IMR-90 (cell line): ENCODE data around the gene DNAJC12. TPM values are rescaled to one million over a fixed set of nuclear protein-coding genes. Genes with fewer than 3 reads are reported as not detected.

ENCODE experiments used
- ATAC-seq: fragments of 200-7000 bp; cut with Tn5 transposase; 2 replicates; pipeline ENCODE4 v1.9.1; 2020; ENCODE audit warnings: low read depth, mild to moderate bottlenecking, moderate library complexity
- BruUV-seq: library from RNA; stranded (reverse); fragments of 400-500 nt; replicated peaks from 2 replicates; lab custom pipeline; 2021; lab: Mats Ljungman, UMichigan
- CTCF ChIA-PET: fragments of 300-600 bp; formaldehyde crosslinking; extraction: SDS; loops from one replicate; lab custom pipeline; 2021; ENCODE audit warnings: antibody characterized with exemption; lab: Yijun Ruan, JAX
- POLR2A ChIA-PET: fragments of 300-600 bp; sonication (Branson Sonifier 250); formaldehyde crosslinking; loops from one replicate; lab custom pipeline; 2022; ENCODE audit warnings: antibody characterized with exemption; ENCODE audit not compliant: unreplicated experiment; lab: Charles Lee
- DNase-seq: peaks from one replicate; pipeline ENCODE4 v3.0.0; 2013
- H2AFZ ChIP-seq: replicated peaks from 2 replicates; pipeline ENCODE3; 2013; ENCODE audit warnings: low read length, mild to moderate bottlenecking; ENCODE audit not compliant: poor library complexity
- H2AK5ac ChIP-seq: 2 replicates; pipeline ENCODE4 v1.6.1; 2013; ENCODE audit warnings: low read depth, low read length, inconsistent platforms
- H2AK9ac ChIP-seq: replicated peaks from 2 replicates; pipeline ENCODE3; 2013; ENCODE audit warnings: mild to moderate bottlenecking, low read depth, low read length, moderate library complexity; ENCODE audit not compliant: poor library complexity
- H2BK120ac ChIP-seq: 2 replicates; pipeline ENCODE4 v1.6.1; 2013; ENCODE audit warnings: low read depth, low read length, inconsistent platforms
- H2BK15ac ChIP-seq: 3 replicates; pipeline ENCODE4 v1.6.1; 2013; ENCODE audit warnings: low read depth, low read length, inconsistent platforms
- H2BK20ac ChIP-seq: 2 replicates; pipeline ENCODE4 v1.6.1; 2013; ENCODE audit warnings: low read depth, mild to moderate bottlenecking, inconsistent platforms, low read length, moderate library complexity
- H2BK5ac ChIP-seq: 2 replicates; pipeline ENCODE4 v1.6.1; 2013; ENCODE audit warnings: mild to moderate bottlenecking, low read depth, low read length, inconsistent platforms; ENCODE audit not compliant: poor library complexity, severe bottlenecking
- H3K14ac ChIP-seq: replicated peaks from 2 replicates; pipeline ENCODE4 v1.6.1; 2013; ENCODE audit warnings: low read depth, low read length, inconsistent platforms
- H3K18ac ChIP-seq: 2 replicates; pipeline ENCODE4 v1.6.1; 2013; ENCODE audit warnings: low read depth, low read length, control low read depth
- H3K23ac ChIP-seq: 2 replicates; pipeline ENCODE4 v1.6.1; 2013; ENCODE audit warnings: low read depth, low read length, inconsistent platforms
- H3K27ac ChIP-seq: 2 replicates; pipeline ENCODE4 v1.5.1; 2013; ENCODE audit warnings: mild to moderate bottlenecking, control low read depth, low read length; ENCODE audit not compliant: insufficient read depth
- H3K27me3 ChIP-seq: 2 replicates; pipeline ENCODE4 v1.6.1; 2013; ENCODE audit warnings: low read length; ENCODE audit not compliant: control insufficient read depth, insufficient read depth
- H3K36me3 ChIP-seq: 2 replicates; pipeline ENCODE4 v1.6.1; 2013; ENCODE audit warnings: low read length, mixed read lengths; ENCODE audit not compliant: control insufficient read depth, insufficient read depth
- H3K4ac ChIP-seq: 2 replicates; pipeline ENCODE4 v1.6.1; 2013; ENCODE audit warnings: low read depth, low read length, inconsistent platforms
- H3K4me1 ChIP-seq: 2 replicates; pipeline ENCODE4 v1.6.1; 2013; ENCODE audit warnings: low read length, mixed read lengths; ENCODE audit not compliant: control insufficient read depth, insufficient read depth
- H3K4me2 ChIP-seq: 2 replicates; pipeline ENCODE4 v1.6.1; 2013; ENCODE audit warnings: low read depth, mild to moderate bottlenecking, control low read depth, low read length, moderate library complexity
- H3K4me3 ChIP-seq: 2 replicates; pipeline ENCODE4 v1.5.1; 2013; ENCODE audit warnings: low read depth, mild to moderate bottlenecking, control low read depth, low read length, moderate library complexity; ENCODE audit not compliant: insufficient read depth
- H3K56ac ChIP-seq: 2 replicates; pipeline ENCODE4 v1.6.1; 2013; ENCODE audit warnings: low read length, inconsistent platforms; ENCODE audit not compliant: insufficient read depth; ENCODE audit errors: extremely low read depth
- H3K79me1 ChIP-seq, 2 experiments: 2 replicates each; pipeline ENCODE4 v1.6.1; 2013; ENCODE audit warnings: low read length in 2 of 2, inconsistent platforms in 1 of 2, low read depth in 1 of 2
- H3K9ac ChIP-seq: 2 replicates; pipeline ENCODE4 v1.6.1; 2013; ENCODE audit warnings: low read depth, low read length, control low read depth
- H3K9me1 ChIP-seq: 2 replicates; pipeline ENCODE4 v1.6.1; 2013; ENCODE audit warnings: low read length, inconsistent platforms; ENCODE audit not compliant: insufficient read depth
- H3K9me3 ChIP-seq: 2 replicates; pipeline ENCODE4 v1.6.1; 2013; ENCODE audit warnings: low read length; ENCODE audit not compliant: control insufficient read depth, insufficient read depth
- H4K20me1 ChIP-seq: 2 replicates; pipeline ENCODE4 v1.6.1; 2013; ENCODE audit warnings: low read length, inconsistent platforms; ENCODE audit not compliant: insufficient read depth
- H4K5ac ChIP-seq: 2 replicates; pipeline ENCODE4 v1.6.1; 2013; ENCODE audit warnings: mild to moderate bottlenecking, low read depth, low read length, control low read depth
- H4K8ac ChIP-seq, 2 experiments: 2 replicates each; pipeline ENCODE4 v1.6.1; 2013; ENCODE audit warnings: low read depth in 2 of 2, low read length in 2 of 2, control low read depth in 1 of 2, inconsistent platforms in 1 of 2
- H4K91ac ChIP-seq: 2 replicates; pipeline ENCODE4 v1.6.1; 2013; ENCODE audit warnings: low read depth, low read length, inconsistent platforms; ENCODE audit not compliant: insufficient read depth
- NFE2L2 ChIP-seq: fragments of 150-350 bp; IDR thresholded peaks from 2 replicates; pipeline ENCODE4 v1.6.1; 2016; ENCODE audit warnings: low read depth, mild to moderate bottlenecking, low read length
- dilution Hi-C: fragments of 300-500 bp; cut with HindIII; formaldehyde crosslinking; loops from one replicate; pipeline ENCODE4 v1.14.3; 2018; ENCODE audit warnings: low sequenced_read_pairs; ENCODE audit not compliant: unreplicated experiment
- in situ Hi-C: fragments of 300-500 bp; cut with MboI; formaldehyde crosslinking; loops from 3 replicates; pipeline ENCODE4 v1.14.3; 2019; ENCODE audit warnings: low sequenced_read_pairs, inconsistent platforms, mixed read lengths
- intact Hi-C: fragments of 100-400 bp; cut with micrococcal nuclease; formaldehyde crosslinking; loops from 2 replicates; pipeline ENCODE4 v1.10.0; 2022
- polyA plus RNA-seq, 3 experiments: library from polyadenylated mRNA; depleted of rRNA; stranded (reverse); fragments of >200 nt; gene quantifications; 2 replicates each; pipeline ENCODE4 v1.2.3, GENCODE V29; 2012; ENCODE audit warnings: low replicate concordance in 1 of 3
- total RNA-seq: library from RNA; depleted of rRNA; stranded (reverse); fragments of >200 nt; gene quantifications from 2 replicates; pipeline ENCODE4 v1.2.3, GENCODE V29; 2012

The DNAJC12 gene
- total and polyA plus RNA-seq, 2 of the 4 experiments (the other 2 are of a cell fraction): 2.3 to 2.9 TPM

GRCh38 chr10:67841737-67842136 lies 3.7 kb upstream of the DNAJC12 start:
- no peak overlapping the region for H2BK20ac ChIP-seq
- intact Hi-C loops (no loop called here), dilution Hi-C loops (no loop called here), in situ Hi-C loops (no loop called here)
- POLR2A ChIA-PET: no interaction called here
- no peak overlapping the region for H3K14ac ChIP-seq
- no peak overlapping the region for H2BK15ac ChIP-seq
- H3K9ac ChIP-seq: no peak overlapping the region
- H3K36me3 ChIP-seq: no peaks in the 10 kb centered on the region
- H3K23ac ChIP-seq: no peak overlapping the region
- H4K5ac ChIP-seq: no peak overlapping the region
- no peak overlapping the region for H2AK5ac ChIP-seq
- no peak overlapping the region for H2BK5ac ChIP-seq
- peaks cover 5% of the 10 kb centered on the region; the same call in 1 of the 2 replicates for H3K9me3 ChIP-seq
- no peaks in the 10 kb centered on the region for H4K20me1 ChIP-seq
- TF ChIP-seq NFE2L2: no peak
- no peak for DNase-seq
- no peak overlapping the region for H3K4ac ChIP-seq
- CTCF ChIA-PET: no interaction called here
- H3K56ac ChIP-seq: no peak overlapping the region
- ATAC-seq: no peak
- no peak overlapping the region for H2AFZ ChIP-seq
- H3K4me1 ChIP-seq: no peaks in the 10 kb centered on the region
- no TSS peak for BruUV-seq
- no peak overlapping the region for H4K91ac ChIP-seq
- no peak overlapping the region for H3K4me3 ChIP-seq
- no peak overlapping the region for H4K8ac ChIP-seq
- H2AK9ac ChIP-seq: no peak overlapping the region
- H3K79me1 ChIP-seq: no peaks in the 10 kb centered on the region
- H3K27me3 ChIP-seq: no peaks in the 10 kb centered on the region
- no peaks in the 10 kb centered on the region for H3K9me1 ChIP-seq
- no peak overlapping the region for H3K27ac ChIP-seq
- H3K18ac ChIP-seq: no peak overlapping the region
- H3K4me2 ChIP-seq: no peak overlapping the region
- H2BK120ac ChIP-seq: no peak overlapping the region
